HG02759 (cell line): ENCODE results near the gene NLRP9.
"Not testable (repeated sequence)": the region's sequence is repeated elsewhere in the genome, so short reads cannot be mapped to it uniquely, and the experiment has no call there.

ENCODE experiments used
- ATAC-seq: cut with Tn5 transposase; IDR thresholded peaks from one replicate; pipeline ENCODE4 v1.9.1; 2021; ENCODE audit warnings: mild to moderate bottlenecking, moderate library complexity; ENCODE audit not compliant: unreplicated experiment

NLRP9 gene

DNA sequence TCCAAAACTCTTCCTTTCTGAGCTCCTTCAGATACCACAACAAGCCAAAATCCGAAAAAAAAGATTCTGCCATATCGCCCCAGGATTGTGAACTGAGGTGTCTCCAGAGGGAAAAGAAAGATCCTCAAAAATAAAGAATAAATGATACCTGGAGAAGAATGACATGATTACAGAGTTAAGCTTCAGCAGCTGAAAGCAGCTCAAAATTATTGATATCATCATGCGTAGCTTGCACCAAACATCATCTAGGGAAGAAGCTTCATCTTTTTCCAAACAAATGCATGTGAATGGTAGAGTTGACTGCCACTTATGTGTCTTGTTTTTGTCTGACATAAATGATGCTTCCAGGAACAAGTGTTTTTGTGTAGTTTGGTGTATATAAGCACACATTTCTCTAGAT lies at the start of gene NLRP9:
Gene NLRP9, minus strand, starts transcription at position 101 of the 400 bp plus-strand sequence. Its CDS starts 28 bp downstream, at position 73.
- no peak for ATAC-seq

DNA sequence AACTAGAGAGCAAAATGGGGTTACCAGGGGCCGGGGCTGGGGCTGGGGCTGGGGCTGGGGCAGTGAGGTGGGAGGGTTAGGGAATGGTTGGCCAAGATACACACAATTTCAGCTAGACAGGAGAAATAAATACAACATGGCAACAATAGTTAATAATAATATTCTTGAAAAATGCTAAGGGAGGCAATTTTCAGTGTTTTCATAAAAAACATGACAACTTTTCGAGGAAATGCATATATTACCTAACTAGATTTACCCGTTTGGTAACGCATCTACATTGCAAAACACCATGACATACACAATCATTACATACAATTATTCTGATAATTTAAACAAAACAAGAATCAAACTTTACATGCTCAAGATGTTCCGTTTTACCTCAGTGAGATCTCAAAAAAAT lies 42.9 kb upstream of the NLRP9 start:
- ATAC-seq = no peak

DNA sequence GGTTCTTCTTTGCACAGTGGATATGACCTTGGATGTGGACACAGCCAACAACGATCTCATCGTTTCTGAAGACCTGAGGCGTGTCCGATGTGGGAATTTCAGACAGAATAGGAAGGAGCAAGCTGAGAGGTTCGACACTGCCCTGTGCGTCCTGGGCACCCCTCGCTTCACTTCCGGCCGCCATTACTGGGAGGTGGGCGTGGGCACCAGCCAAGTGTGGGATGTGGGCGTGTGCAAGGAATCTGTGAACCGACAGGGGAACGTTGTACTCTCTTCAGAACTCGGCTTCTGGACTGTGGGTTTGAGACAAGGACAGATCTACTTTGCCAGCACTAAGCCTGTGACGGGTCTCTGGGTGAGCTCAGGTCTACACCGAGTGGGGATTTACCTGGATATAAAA lies 40.1 kb upstream of the NLRP9 start:
- no peak for ATAC-seq

DNA sequence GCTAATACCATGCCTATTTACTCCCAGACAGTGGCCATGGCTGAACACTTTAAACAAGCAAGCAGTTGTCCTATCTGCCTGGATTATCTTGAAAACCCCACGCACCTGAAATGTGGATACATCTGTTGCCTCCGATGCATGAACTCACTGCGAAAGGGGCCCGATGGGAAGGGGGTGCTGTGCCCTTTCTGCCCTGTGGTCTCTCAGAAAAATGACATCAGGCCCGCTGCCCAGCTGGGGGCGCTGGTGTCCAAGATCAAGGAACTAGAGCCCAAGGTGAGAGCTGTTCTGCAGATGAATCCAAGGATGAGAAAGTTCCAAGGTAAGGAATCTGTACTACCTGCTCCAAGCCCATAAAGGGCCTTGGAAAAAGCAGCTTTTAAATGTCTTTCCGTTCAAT lies 39.3 kb upstream of the NLRP9 start:
- ATAC-seq = no peak

DNA sequence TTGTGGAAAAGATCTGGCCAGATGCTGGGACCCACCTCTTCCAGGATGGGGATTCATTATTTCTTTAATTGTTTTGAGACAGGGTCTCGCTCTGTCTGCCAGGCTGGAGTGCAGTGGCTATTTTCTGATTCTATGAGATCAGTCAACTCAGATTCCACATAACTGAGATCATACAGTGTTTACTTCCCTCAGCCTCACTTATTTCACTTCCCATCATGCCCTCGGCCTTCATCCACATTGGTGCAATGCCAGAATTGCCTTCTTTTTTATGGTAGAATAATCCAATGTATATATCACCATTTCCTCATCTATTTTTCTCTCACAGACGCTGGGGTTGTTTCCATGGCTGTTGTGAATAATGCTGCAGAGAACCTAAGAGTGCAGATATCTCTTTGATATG lies 31.4 kb upstream of the NLRP9 start:
- not testable (repeated sequence) for ATAC-seq

DNA sequence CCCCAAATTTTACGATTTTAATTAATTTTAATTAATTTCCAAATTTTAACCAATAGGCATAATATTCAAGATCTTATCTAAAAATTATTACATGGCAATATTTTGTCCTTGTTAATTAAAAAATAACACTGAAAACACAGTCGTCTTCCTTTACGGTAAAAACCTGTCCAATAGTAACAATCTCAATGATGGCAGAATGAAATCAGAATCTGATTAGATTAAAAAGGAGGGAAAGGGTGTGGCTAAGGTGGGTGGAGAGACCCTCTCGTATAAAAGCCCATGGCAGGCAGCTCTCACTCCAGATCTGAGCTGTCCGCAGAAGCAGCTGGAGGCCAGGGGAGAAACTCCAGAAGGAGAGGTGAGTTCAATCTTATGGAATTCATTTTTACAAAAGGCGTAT lies 30.6 kb upstream of the NLRP9 start, which contains the start of gene RFPL4AL1:
Gene RFPL4AL1, plus strand, starts transcription at position 301 of the 400 bp plus-strand sequence. CDS start 2,687 bp downstream, outside the sequence.
- ATAC-seq = not testable (repeated sequence)

DNA sequence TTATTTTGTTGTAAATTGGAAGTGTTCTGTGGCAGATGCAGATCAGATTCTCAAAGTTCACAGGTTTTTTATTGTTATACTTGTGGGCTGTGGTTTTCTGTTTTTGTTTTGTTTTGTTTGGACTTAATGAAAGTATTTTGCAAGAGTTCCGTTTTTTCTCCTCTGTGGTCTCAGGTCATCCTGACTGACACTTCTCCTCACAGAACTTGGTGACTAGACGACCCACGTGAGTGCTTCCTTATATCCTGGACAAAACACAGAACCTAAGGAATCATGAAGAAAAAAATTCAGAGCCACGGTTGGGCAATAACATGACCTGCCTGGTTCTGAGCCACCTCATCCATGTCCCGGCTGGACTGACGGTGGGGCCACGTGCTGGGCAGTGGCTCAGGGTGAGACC lies 28.3 kb upstream of the NLRP9 start:
- no peak for ATAC-seq

DNA sequence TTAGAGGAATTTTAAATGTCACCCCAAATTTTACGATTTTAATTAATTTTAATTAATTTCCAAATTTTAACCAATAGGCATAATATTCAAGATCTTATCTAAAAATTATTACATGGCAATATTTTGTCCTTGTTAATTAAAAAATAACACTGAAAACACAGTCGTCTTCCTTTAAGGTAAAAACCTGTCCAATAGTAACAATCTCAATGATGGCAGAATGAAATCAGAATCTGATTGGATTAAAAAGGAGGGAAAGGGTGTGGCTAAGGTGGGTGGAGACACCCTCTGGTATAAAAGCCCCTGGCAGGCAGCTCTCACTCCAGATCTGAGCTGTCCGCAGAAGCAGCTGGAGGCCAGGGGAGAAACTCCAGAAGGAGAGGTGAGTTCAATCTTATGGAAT lies 20.6 kb upstream of the NLRP9 start, which contains the start of gene RFPL4A:
Gene RFPL4A, plus strand, starts transcription at position 301 of the 400 bp plus-strand sequence. CDS start 2,704 bp downstream, outside the sequence.
- ATAC-seq = not testable (repeated sequence)

DNA sequence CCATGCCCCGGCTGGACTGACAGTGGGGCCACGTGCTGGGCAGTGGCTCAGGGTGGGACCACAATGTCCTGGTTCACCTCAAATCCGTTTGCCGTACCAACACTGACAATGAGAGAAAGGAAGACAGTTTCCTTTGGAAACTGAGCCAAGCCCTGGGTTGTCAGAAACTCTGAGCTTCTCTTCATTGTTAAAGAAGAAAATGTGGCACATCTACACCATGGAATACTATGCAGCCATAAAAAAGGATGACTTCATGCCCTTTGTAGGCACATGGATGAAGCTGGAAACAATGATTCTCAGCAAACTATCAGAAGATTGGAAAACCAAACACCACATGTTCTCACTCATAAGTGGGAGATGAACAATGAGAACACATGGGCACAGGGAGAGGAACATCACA lies 18.6 kb upstream of the NLRP9 start:
- not testable (repeated sequence) for ATAC-seq

DNA sequence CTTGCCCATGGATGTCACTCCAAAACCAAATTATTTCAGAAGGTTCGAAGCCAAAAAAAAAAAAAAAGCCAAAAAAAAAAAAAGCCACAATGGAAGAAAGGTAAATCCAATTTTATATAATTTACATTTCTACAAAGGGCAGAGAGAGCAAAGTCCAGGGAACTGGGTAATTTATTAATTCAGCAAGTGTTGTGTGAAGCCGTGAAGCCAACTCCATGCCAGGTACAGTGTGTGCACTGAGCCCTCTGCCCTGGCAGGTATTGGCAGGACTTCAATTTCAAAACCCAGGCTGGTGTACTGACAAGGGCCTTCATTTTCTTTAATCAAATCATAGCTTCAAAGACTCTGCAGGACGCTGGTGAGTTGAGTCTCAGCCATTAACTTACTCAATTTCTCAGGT lies 15.2 kb upstream of the NLRP9 start:
- ATAC-seq = no peak

DNA sequence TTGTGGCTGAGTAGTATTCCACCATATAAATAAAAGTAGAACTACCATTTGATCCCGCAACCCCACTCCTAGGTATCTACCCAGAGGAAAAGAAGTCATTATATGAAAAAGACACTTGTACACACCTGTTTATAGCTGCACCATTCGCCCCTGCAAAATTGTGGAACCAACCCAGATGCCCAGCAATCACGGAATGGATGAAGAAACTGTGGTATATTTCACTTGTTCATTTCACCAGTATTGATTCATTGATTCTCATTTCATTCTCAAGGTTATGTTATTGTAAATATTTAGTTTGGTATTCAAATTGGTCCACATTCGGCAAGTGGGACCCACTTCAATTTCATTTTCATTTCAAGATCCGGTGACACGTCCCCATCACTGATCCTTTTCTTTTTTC lies 12.5 kb upstream of the NLRP9 start:
- ATAC-seq = no peak

DNA sequence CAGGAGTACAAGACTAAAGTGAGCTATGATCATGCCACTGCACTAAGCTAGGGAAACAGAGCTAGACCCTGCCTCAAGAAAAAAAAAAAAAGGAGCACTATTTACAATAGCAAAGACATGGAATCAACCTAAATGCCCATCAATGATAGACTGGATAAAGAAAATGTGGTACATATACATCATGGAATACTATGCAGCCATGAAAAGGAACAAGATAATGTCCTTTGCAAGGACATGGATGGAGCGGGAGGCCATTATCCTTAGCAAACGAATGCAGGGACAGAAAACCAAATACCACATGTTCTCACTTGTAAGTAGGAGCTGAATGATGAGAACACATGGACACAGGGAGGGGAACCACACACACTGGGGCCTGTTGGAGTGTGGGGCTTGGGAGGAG lies 7.8 kb downstream of the NLRP9 start:
- not testable (repeated sequence) for ATAC-seq

DNA sequence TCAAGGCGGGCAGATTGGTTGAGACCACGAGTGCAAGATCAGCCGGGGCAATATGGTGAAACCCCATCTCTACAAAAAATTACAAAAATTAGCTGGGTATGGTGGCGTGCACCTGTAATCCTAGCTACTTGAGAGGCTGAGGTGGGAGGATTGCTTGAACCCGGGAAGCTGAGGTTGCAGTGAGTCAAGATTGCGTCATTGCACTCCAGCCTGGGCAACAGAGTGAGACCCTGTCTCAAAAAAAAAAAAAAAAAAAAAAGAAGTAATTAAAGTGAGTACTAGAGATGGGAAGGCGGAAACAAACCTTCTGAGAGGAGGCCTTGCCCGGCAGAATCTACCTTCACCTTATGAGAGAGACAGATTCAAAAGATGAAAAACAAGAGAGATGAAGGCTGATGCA lies 14.7 kb downstream of the NLRP9 start:
- no peak for ATAC-seq

DNA sequence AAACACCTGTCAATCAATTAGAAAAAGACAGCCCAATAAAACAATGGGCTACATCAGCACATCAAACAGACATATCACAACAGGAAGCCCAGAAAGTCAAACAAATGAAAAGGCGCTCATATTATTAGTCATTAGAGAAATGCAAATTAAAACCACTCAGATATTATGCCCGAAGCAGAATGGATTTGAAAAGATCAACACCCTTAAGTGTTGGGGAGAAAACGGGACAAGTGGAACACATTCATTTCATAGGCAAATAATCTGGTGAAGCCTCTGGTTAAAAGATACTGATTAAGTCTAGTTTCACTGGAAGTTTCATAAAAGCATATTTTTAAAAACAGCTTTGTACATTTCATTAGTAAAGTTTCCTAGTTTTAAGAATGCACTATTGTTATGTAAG lies 17.4 kb downstream of the NLRP9 start:
- no peak for ATAC-seq

DNA sequence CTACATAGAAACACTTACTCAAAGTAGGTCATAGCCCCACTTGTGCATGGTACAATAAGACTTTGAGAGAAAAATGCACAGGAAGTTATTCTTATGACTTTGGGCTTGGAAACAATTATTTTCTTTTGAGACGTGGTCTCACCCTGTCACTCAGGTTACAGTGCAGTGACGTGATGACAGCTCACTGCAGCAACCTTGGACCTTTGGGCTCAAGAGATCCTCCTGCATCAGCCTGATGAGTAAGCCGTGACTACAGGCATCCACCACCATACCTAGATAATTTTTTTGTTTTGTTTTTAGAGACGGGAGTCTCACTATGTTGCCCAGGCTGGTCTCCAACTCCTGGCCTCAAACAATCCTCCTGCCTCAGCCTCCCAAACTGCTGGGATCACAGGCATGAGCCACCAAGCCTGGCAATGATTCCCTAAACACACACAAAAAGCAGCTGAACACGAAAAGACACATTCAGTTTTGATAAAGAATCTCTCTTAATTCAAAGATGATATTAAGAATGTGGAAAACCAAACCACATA lies 17.9 kb downstream of the NLRP9 start:
- no peak for ATAC-seq

DNA sequence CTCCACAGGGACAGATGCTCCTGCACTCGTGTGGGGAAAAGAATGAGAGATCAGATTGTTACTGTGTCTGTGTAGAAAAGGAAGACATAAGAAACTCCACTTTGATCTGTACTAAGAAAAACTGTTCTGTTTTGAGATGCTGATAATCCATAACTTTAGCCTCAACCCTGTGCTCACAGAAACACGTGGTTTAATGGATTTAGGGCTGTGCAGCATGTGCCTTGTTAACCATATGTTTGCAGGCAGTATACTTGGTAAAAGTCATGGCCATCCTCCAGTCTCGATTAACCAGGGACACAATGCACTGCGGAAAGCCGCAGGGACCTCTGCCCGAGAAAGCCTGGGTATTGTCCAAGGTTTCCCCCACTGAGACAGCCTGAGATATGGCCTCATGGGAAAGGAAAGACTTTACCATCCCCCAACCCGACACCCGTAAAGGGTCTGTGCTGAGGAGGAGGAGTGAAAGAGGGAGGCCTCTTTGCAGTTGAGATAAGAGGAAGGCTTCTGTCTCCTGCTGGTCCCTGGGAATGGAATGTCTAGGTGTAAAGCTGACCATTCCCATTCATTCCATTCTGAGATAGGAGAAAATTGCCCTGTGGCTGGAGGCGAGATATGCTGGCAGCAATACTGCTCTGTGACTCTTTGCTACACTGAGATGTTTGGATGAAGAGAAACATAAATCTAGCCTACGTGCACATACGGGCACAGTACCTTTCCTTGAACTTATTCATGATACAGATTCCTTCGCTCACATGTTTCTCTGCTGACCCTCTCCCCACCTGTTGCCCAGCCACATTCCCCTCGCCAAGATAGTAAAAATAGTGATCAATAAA lies 20.1 kb downstream of the NLRP9 start:
- not testable (repeated sequence) for ATAC-seq

DNA sequence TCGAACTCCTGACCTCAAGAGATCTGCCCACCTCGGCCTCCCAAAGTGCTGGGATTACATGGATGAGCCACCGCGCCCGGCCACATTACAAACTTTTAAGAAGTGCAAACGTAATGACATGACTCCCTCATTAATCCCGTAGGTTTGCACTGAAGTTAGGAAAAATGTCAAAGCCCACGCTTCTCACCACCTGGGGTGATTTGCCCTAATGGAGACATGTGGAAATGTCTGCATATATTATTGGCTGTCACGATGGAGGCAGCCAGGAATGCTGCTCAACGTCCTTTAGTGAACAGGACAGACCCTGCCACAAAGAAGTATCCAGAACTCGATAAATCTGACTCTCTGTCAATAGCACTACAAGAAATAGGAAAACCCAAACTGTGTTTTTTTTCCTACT lies 21.0 kb downstream of the NLRP9 start:
- no peak for ATAC-seq

DNA sequence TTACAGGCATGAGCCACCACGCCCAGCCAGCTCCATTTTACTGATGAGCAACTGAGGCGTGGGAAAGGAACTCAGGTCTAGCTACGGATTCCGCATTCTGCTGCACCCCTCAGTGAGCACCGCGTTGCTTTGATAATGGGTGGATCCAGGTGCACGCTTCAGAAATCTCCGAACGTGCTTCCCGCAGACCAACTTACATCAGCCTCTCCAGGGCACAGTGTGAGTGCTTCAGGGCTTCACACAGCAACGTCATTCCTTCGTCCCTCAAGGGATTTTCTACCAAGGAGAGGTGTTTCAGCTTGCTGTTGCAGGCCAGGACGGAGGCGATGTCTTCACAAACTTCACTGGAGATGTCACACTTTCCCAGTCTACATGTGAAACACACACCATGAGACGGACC lies 21.7 kb downstream of the NLRP9 start:
- ATAC-seq = no peak

DNA sequence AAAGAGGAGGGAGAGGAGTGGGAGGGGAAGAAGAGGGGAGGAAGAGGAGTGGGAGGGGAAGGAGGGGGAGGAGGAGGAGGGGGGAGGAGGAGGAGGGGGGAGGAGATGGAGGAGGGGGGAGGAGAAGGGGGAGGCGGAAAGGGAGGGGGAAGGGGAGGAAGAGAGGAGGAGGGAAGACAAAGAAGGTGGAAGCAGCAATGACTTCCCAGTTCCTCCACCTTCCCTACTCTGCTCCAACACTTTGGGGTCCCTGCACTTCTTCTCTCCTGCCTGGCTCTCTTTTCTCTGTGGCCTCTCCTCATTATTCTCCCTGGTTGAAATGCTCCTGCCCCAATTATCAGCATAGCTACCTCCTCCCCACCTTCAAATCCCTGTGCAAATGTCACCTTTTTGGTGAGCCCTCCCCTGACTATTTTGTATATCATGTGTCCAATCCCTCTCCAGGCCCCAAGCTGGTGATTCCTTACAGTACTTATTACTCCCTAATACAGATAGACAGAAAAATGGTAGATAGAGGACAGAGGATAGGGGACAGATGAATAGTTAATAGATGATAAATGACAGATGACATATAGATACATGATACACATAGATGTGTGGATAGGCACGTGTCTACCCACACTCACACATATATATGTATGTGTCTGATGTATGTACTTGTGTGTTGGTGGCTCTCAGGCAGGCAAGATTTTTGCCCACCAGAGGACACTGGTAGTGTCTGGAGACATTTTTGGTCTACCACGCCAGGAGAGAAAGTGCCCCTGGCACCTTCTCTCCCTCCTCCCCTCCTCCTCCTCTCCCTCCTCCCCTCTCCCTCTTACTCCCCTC lies 25.2 kb downstream of the NLRP9 start:
- no peak for ATAC-seq

DNA sequence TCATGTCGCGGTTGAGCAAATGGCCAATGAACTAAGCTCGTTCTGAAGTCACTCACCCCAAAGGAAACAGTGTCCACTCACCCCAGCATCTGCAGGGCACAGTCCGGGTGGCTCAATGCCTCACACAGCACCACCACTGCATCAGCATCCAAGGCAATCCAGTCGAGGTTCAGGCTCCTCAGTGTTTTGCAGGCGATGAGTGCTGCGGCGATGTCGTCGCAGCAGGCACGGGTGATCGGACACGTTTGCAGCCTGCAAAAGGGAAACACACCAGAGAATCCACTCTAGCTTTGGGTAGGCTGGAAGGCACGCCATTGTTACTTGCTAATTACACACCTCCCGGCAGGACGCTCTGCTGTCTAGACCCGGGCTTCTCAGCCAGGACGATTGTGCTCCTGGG lies 26.5 kb downstream of the NLRP9 start:
- ATAC-seq = no peak

DNA sequence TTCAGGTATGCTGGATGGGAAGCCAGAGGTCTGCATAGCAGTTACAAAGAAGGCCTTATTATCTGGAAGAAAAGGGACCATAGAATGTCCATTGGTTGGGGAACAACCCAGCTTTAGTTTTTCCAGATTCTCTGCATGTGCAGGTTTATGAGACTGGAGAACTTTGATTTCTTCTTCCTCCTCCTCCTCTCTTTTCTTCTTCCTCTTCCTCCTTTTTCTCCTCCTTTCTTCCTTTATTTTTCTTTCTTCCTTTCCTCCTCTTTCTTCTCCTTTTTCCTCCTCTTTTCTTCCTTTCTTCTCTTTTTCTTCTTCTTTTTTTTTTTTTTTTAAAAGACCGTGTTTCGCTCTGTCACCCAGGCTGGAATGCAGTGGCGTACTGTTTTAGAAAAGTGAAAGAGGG lies 32.2 kb downstream of the NLRP9 start:
- no peak for ATAC-seq
